ENCODE measurements around the gene KCNS1. TPM values are rescaled to one million over a fixed set of nuclear protein-coding genes. Genes with fewer than 3 reads are reported as not detected.

KCNS1 gene
- total RNA-seq, 1 donor from 2014 or later = 3.5 TPM

- ATAC-seq = no peak
- Histone ChIP-seq H3K27me3 (ENCODE audit: low read depth) (no peaks in the 10 kb centered on the region), H3K27ac (no peak overlapping the region), H3K4me1 (no peaks in the 10 kb centered on the region), H3K36me3 (no peaks in the 10 kb centered on the region), H3K9me3 (no peaks in the 10 kb centered on the region), H3K4me3 (no peak overlapping the region)
- TF ChIP-seq CTCF (IDR thresholded peaks at IDR 0.05) = no peak
- no peak for DNase-seq
- intact Hi-C loops (cut with DNase I) = no loop called here
Measured at GRCh38 chr20:45118028-45118427, 17.1 kb upstream of the KCNS1 start.

GRCh38 chr20:45117581-45117980 lies 16.7 kb upstream of the KCNS1 start:
- Histone ChIP-seq H3K36me3 (no peaks in the 10 kb centered on the region), H3K4me1 (no peaks in the 10 kb centered on the region), H3K27ac (no peak overlapping the region), H3K9me3 (no peaks in the 10 kb centered on the region), H3K27me3 (ENCODE audit: low read depth) (no peaks in the 10 kb centered on the region), H3K4me3 (no peak overlapping the region)
- DNase-seq = no peak
- intact Hi-C loops (cut with DNase I) = no loop called here
- ATAC-seq = peak; percentile 64 to 79
- TF ChIP-seq CTCF (IDR thresholded peaks at IDR 0.05) = no peak

GRCh38 chr20:45115829-45116228 lies 14.9 kb upstream of the KCNS1 start:
- no peak overlapping the region for H3K27ac ChIP-seq
- DNase-seq = no peak
- intact Hi-C loops (cut with DNase I) = no loop called here
- no peak for TF ChIP-seq CTCF (IDR thresholded peaks at IDR 0.05)
- no peak overlapping the region for H3K4me3 ChIP-seq
- no peaks in the 10 kb centered on the region for H3K27me3 ChIP-seq (ENCODE audit: low read depth)
- no peaks in the 10 kb centered on the region for H3K4me1 ChIP-seq
- no peak for ATAC-seq
- H3K36me3 ChIP-seq = no peaks in the 10 kb centered on the region
- no peaks in the 10 kb centered on the region for H3K9me3 ChIP-seq

GRCh38 chr20:45115386-45115774 lies 14.5 kb upstream of the KCNS1 start:
- no peak for ATAC-seq

GRCh38 chr20:45114465-45115385 lies 13.8 kb upstream of the KCNS1 start, which contains the start of gene WFDC5:
Gene WFDC5 (minus strand): TSS chr20:45115174. CDS start chr20:45115083, 91 bp downstream.
- Histone ChIP-seq H3K27ac (no peak within 1 kb of the TSS), H3K27me3 (ENCODE audit: low read depth) (no peaks in the 10 kb centered on the region), H3K4me3 (no peak within 1 kb of the TSS), H3K36me3 (no peaks in the 10 kb centered on the region), H3K4me1 (no peaks in the 10 kb centered on the region), H3K9me3 (no peaks in the 10 kb centered on the region)
- no peak for TF ChIP-seq CTCF (IDR thresholded peaks at IDR 0.05)
- intact Hi-C loops (cut with DNase I) = no loop called here
- DNase-seq (no peak), ATAC-seq (no peak)

More at GRCh38 chr20:45115386-45115774, 14.5 kb upstream of the KCNS1 start:
- TF ChIP-seq CTCF (IDR thresholded peaks at IDR 0.05) = no peak
- H3K9me3 ChIP-seq = no peaks in the 10 kb centered on the region
- no peaks in the 10 kb centered on the region for H3K4me1 ChIP-seq
- H3K27me3 ChIP-seq (ENCODE audit: low read depth) = no peaks in the 10 kb centered on the region
- no peak overlapping the region for H3K4me3 ChIP-seq
- intact Hi-C loops (cut with DNase I) = no loop called here
- no peak for DNase-seq
- H3K27ac ChIP-seq = no peak overlapping the region
- no peaks in the 10 kb centered on the region for H3K36me3 ChIP-seq
